NCI-H510A treated with DMSO at 0.1 percent for 48 hours (cell line): Measurements from ENCODE around the gene LRRC4B.
"Not testable (repeated sequence)": the region's sequence is repeated elsewhere in the genome, so short reads cannot be mapped to it uniquely, and the experiment has no call there.

ENCODE experiments used
- DNase-seq: peaks from one replicate; lab custom pipeline; 2025; lab: John Stamatoyannopoulos, UW

Gene LRRC4B

GRCh38 chr19:50485284-50485955, 82.8 kb downstream of the LRRC4B start:
- DNase-seq: no peak

- no peak for DNase-seq
These were observed 85.3 kb downstream of the LRRC4B start for GRCh38 chr19:50482916-50483315.

GRCh38 chr19:50482271-50482855, 85.9 kb downstream of the LRRC4B start:
- no peak for DNase-seq

- DNase-seq: no peak
These were observed 86.7 kb downstream of the LRRC4B start for GRCh38 chr19:50481351-50482149.

GRCh38 chr19:50480281-50481111, 87.7 kb downstream of the LRRC4B start:
- no peak for DNase-seq

- no peak for DNase-seq
These were observed 88.4 kb downstream of the LRRC4B start for GRCh38 chr19:50479761-50480251.

GRCh38 chr19:50478901-50479715, 89.1 kb downstream of the LRRC4B start:
- DNase-seq: no peak

- no peak for DNase-seq
These were observed 90.3 kb downstream of the LRRC4B start for GRCh38 chr19:50477751-50478515.

GRCh38 chr19:50476907-50477238, 91.4 kb downstream of the LRRC4B start:
- no peak for DNase-seq

GRCh38 chr19:50476224-50476906, 91.9 kb downstream of the LRRC4B start, which contains the start of the genes EMC10 and GARIN5A:
Gene EMC10, plus strand, starts transcription at chr19:50476507. Its CDS starts 38 bp downstream, at chr19:50476545.
Gene GARIN5A, minus strand, starts transcription at chr19:50476848. Its CDS starts 460 bp downstream, at chr19:50476388.
- DNase-seq: peak; percentile 81

- DNase-seq: no peak
These were observed 92.5 kb downstream of the LRRC4B start for GRCh38 chr19:50475736-50476223.

GRCh38 chr19:50475101-50475568, 93.1 kb downstream of the LRRC4B start:
- no peak for DNase-seq

GRCh38 chr19:50473336-50473735, 94.9 kb downstream of the LRRC4B start:
- DNase-seq: not testable (repeated sequence)

GRCh38 chr19:50468818-50469217, 99.4 kb downstream of the LRRC4B start:
- DNase-seq: no peak

- DNase-seq: no peak
These were observed 100.7 kb downstream of the LRRC4B start for GRCh38 chr19:50467566-50467965.
